ENCODE results near the gene PFKP.

The PFKP gene

GRCh38 chr10:3082290-3082689 is 14.9 kb downstream of the PFKP start:
- Histone ChIP-seq H3K27ac (ENCODE audit: low read length) (no peak overlapping the region), H3K36me3 (replicated peaks; ENCODE audit: insufficient read depth, low read length) (no peaks in the 10 kb centered on the region), H3K79me2 (ENCODE audit: low read length) (no peaks in the 10 kb centered on the region), H3K9me3 (replicated peaks; ENCODE audit: insufficient read depth, low read length) (no peaks in the 10 kb centered on the region), H3K9ac (ENCODE audit: low read length) (no peak overlapping the region), H3K27me3 (replicated peaks; ENCODE audit: insufficient read depth, low read length) (no peaks in the 10 kb centered on the region), H4K20me1 (ENCODE audit: insufficient read depth, low read length) (no peaks in the 10 kb centered on the region), H3K4me2 (ENCODE audit: low read depth, low read length) (no peak overlapping the region), H3K9me2 (replicated peaks; ENCODE audit: insufficient read depth, low read length) (no peaks in the 10 kb centered on the region), H3F3A (ENCODE audit: insufficient read depth, low read length) (no peaks in the 10 kb centered on the region), H3K4me3 (ENCODE audit: low read length) (no peak overlapping the region), H2AFZ (ENCODE audit: low read length) (no peak overlapping the region), H3K4me1 (ENCODE audit: low read length) (no peaks in the 10 kb centered on the region)
- DNase-seq, result no peak
- TF ChIP-seq EZH2phosphoT487 (IDR thresholded peaks at IDR 0.05; ENCODE audit: low read length) (no peak), CTCF (IDR thresholded peaks at IDR 0.05; ENCODE audit: low read length) (no peak), EZH2 (optimal IDR thresholded peaks at IDR 0.05; ENCODE audit: low read depth, low read length) (no peak)

GRCh38 chr10:3085785-3086567 is 18.6 kb downstream of the PFKP start:
- H3K4me2 ChIP-seq (ENCODE audit: low read depth, low read length), result no peak overlapping the region
- H3K9me3 ChIP-seq (replicated peaks; ENCODE audit: insufficient read depth, low read length), result no peaks in the 10 kb centered on the region
- H3K79me2 ChIP-seq (ENCODE audit: low read length), result no peaks in the 10 kb centered on the region
- no peak overlapping the region for H3K4me3 ChIP-seq (ENCODE audit: low read length)
- H3F3A ChIP-seq (ENCODE audit: insufficient read depth, low read length), result no peaks in the 10 kb centered on the region
- no peaks in the 10 kb centered on the region for H4K20me1 ChIP-seq (ENCODE audit: insufficient read depth, low read length)
- no peak for DNase-seq
- H2AFZ ChIP-seq (ENCODE audit: low read length), result no peak overlapping the region
- no peaks in the 10 kb centered on the region for H3K36me3 ChIP-seq (replicated peaks; ENCODE audit: insufficient read depth, low read length)
- H3K27me3 ChIP-seq (replicated peaks; ENCODE audit: insufficient read depth, low read length), result no peaks in the 10 kb centered on the region
- H3K27ac ChIP-seq (ENCODE audit: low read length), result no peak overlapping the region
- H3K9ac ChIP-seq (ENCODE audit: low read length), result no peak overlapping the region
- no peaks in the 10 kb centered on the region for H3K9me2 ChIP-seq (replicated peaks; ENCODE audit: insufficient read depth, low read length)
- TF ChIP-seq EZH2phosphoT487 (IDR thresholded peaks at IDR 0.05; ENCODE audit: low read length) (no peak), CTCF (IDR thresholded peaks at IDR 0.05; ENCODE audit: low read length) (no peak), EZH2 (optimal IDR thresholded peaks at IDR 0.05; ENCODE audit: low read depth, low read length) (no peak)
- H3K4me1 ChIP-seq (ENCODE audit: low read length), result no peaks in the 10 kb centered on the region

- H3K4me1 ChIP-seq (ENCODE audit: low read length), result no peaks in the 10 kb centered on the region
- TF ChIP-seq EZH2 (optimal IDR thresholded peaks at IDR 0.05; ENCODE audit: low read depth, low read length) (no peak), CTCF (IDR thresholded peaks at IDR 0.05; ENCODE audit: low read length) (no peak), EZH2phosphoT487 (IDR thresholded peaks at IDR 0.05; ENCODE audit: low read length) (no peak)
- no peak overlapping the region for H3K9ac ChIP-seq (ENCODE audit: low read length)
Measured at GRCh38 chr10:3090388-3090787, 23.0 kb downstream of the PFKP start.

More at GRCh38 chr10:3090388-3090787, 23.0 kb downstream of the PFKP start:
- H4K20me1 ChIP-seq (ENCODE audit: insufficient read depth, low read length), result no peaks in the 10 kb centered on the region
- H3K4me3 ChIP-seq (ENCODE audit: low read length), result no peak overlapping the region
- H3K4me2 ChIP-seq (ENCODE audit: low read depth, low read length), result no peak overlapping the region
- H3K79me2 ChIP-seq (ENCODE audit: low read length), result no peaks in the 10 kb centered on the region
- H3K9me3 ChIP-seq (replicated peaks; ENCODE audit: insufficient read depth, low read length), result no peaks in the 10 kb centered on the region
- H3F3A ChIP-seq (ENCODE audit: insufficient read depth, low read length), result no peaks in the 10 kb centered on the region
- no peak overlapping the region for H2AFZ ChIP-seq (ENCODE audit: low read length)
- H3K27ac ChIP-seq (ENCODE audit: low read length), result no peak overlapping the region
- no peaks in the 10 kb centered on the region for H3K36me3 ChIP-seq (replicated peaks; ENCODE audit: insufficient read depth, low read length)
- DNase-seq, result no peak
- H3K27me3 ChIP-seq (replicated peaks; ENCODE audit: insufficient read depth, low read length), result no peaks in the 10 kb centered on the region
- H3K9me2 ChIP-seq (replicated peaks; ENCODE audit: insufficient read depth, low read length), result no peaks in the 10 kb centered on the region

Data from MM.1S (cell line).